ENCODE measurements around the gene SLC10A7.

Gene SLC10A7

DNA sequence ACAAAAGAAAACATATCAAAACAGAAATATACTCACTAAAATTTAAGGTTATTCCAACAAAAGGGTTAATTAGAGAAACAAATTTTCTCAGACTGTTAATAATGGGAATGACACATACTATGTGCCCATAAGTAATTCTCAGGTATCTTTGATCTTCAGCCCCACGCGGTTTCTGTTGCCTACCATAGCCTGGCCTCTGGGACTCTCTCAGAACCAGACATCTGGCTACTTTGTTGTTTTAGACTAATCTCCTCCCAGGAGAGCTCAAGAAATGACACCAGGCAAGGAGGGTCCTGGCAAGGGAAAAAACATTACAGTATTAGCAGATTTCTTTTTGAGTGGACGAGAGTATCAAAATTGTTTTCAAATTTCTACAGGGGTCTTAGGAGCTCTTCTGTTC lies 43.7 kb downstream of the SLC10A7 start:
- no peaks in the 10 kb centered on the region for H3K36me3 ChIP-seq (ENCODE audit: insufficient read depth, low read length)
- no peak overlapping the region for H3K9ac ChIP-seq (ENCODE audit: low read depth, low read length)
- no peaks in the 10 kb centered on the region; the same call in 1 of the 2 replicates for H3K9me3 ChIP-seq (ENCODE audit: control insufficient read depth, insufficient read depth, low read length)
- H3K4me1 ChIP-seq (ENCODE audit: insufficient read depth, low read length) = no peaks in the 10 kb centered on the region

GRCh38 chr4:146477054-146477453 lies 44.7 kb downstream of the SLC10A7 start:
- H3K4me1 ChIP-seq (ENCODE audit: insufficient read depth, low read length) = peaks cover 2% of the 10 kb centered on the region; the same call in 1 of the 2 replicates
- H3K9me3 ChIP-seq (ENCODE audit: control insufficient read depth, insufficient read depth, low read length) = no peaks in the 10 kb centered on the region
- H3K36me3 ChIP-seq (ENCODE audit: insufficient read depth, low read length) = no peaks in the 10 kb centered on the region
- no peak overlapping the region for H3K9ac ChIP-seq (ENCODE audit: low read depth, low read length)

DNA sequence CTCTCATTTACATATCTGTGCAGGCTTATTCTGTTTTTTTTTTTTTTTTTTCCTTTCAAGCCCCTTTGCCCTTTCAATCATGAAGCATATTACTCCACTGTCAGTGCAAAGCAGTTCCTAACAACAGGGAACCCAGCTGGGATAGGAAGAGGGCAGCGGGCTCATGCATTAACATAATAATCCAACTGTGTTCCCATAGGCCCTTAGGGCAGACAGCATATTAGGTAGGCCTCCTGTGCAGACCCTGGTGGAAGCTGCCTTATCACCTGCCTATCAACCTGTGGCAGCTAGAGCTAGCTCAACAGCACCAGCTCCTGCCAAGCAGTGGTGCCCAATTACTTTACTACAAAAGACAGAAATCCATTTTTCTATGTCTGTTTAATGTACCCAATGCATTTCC lies 49.3 kb downstream of the SLC10A7 start:
- Histone ChIP-seq H3K4me1 (ENCODE audit: insufficient read depth, low read length) (peaks cover 2% of the 10 kb centered on the region; the same call in 1 of the 2 replicates), H3K36me3 (ENCODE audit: insufficient read depth, low read length) (no peaks in the 10 kb centered on the region), H3K9ac (ENCODE audit: low read depth, low read length) (no peak overlapping the region), H3K9me3 (ENCODE audit: control insufficient read depth, insufficient read depth, low read length) (no peaks in the 10 kb centered on the region)

DNA sequence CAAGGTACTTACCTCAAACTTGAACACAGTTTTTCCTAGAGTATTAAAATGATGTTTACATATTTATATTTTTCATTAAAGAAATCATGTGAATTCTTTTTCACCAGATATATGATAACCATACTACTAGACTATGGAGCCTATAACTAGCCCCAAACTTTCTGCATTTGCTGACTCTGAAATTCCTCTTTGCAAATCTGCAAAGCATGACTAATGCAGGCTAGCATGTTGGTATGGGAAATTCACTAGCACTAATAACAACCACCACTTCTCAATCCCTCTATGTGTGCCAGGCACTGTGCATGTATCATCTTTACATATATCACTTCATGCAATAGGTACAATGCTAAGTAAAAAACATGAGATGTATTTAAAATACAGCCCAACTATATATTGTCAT lies 51.1 kb downstream of the SLC10A7 start:
- H3K36me3 ChIP-seq (ENCODE audit: insufficient read depth, low read length) = no peaks in the 10 kb centered on the region
- H3K4me1 ChIP-seq (ENCODE audit: insufficient read depth, low read length) = peaks cover 2% of the 10 kb centered on the region; the same call in 1 of the 2 replicates
- H3K9me3 ChIP-seq (ENCODE audit: control insufficient read depth, insufficient read depth, low read length) = no peaks in the 10 kb centered on the region
- no peak overlapping the region for H3K9ac ChIP-seq (ENCODE audit: low read depth, low read length)

- H3K4me1 ChIP-seq (ENCODE audit: insufficient read depth, low read length) = peaks cover 2% of the 10 kb centered on the region; the same call in 1 of the 2 replicates
- no peaks in the 10 kb centered on the region for H3K9me3 ChIP-seq (ENCODE audit: control insufficient read depth, insufficient read depth, low read length)
- H3K36me3 ChIP-seq (ENCODE audit: insufficient read depth, low read length) = no peaks in the 10 kb centered on the region
- H3K9ac ChIP-seq (ENCODE audit: low read depth, low read length) = no peak overlapping the region
Measured at GRCh38 chr4:146469022-146469421, 52.7 kb downstream of the SLC10A7 start.

- no peak overlapping the region for H3K9ac ChIP-seq (ENCODE audit: low read depth, low read length)
- H3K9me3 ChIP-seq (ENCODE audit: control insufficient read depth, insufficient read depth, low read length) = no peaks in the 10 kb centered on the region
- H3K36me3 ChIP-seq (ENCODE audit: insufficient read depth, low read length) = no peaks in the 10 kb centered on the region
- no peaks in the 10 kb centered on the region for H3K4me1 ChIP-seq (ENCODE audit: insufficient read depth, low read length)
Measured at GRCh38 chr4:146465628-146466027, 56.1 kb downstream of the SLC10A7 start.

DNA sequence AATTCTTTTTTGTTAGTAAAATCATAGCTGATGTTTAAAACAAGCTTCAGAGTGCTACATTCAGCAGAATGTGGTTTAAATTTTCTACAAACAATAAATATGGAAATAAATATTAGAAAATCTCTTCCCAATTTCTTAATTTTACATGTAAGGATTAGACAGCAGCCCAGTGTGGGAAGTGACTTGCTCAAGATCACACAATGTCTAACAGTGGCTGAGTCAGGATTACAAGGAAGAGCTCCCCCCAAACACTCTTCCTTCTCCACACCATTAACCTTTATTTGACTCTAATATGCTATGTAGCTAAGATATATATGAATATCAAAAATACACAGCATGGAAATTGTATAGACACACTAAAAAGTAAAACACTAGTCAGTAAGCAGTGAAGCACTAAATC lies 59.5 kb downstream of the SLC10A7 start:
- H3K4me1 ChIP-seq (ENCODE audit: insufficient read depth, low read length) = no peaks in the 10 kb centered on the region
- no peak overlapping the region for H3K9ac ChIP-seq (ENCODE audit: low read depth, low read length)
- no peaks in the 10 kb centered on the region for H3K9me3 ChIP-seq (ENCODE audit: control insufficient read depth, insufficient read depth, low read length)
- no peaks in the 10 kb centered on the region for H3K36me3 ChIP-seq (ENCODE audit: insufficient read depth, low read length)

DNA sequence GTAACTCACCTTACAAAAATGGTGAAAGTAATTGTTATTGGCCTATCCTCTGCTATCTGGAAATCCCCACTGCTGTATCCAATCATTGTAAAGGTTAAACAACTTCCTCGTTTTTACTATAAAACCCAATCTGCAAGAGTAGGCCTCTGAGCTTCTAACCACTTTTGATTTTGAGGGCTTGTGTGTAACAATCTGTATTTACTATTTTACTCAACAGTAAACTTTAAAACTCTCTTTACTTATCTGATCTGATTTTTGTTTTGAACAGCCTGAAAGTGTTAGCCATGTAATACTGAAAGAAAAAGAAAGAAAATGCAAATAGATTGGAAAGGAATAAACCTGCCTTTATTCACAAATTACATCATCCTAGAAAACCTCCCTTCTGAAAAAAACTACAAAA lies 63.1 kb downstream of the SLC10A7 start:
- H3K4me1 ChIP-seq (ENCODE audit: insufficient read depth, low read length) = no peaks in the 10 kb centered on the region
- H3K36me3 ChIP-seq (ENCODE audit: insufficient read depth, low read length) = no peaks in the 10 kb centered on the region
- H3K9me3 ChIP-seq (ENCODE audit: control insufficient read depth, insufficient read depth, low read length) = no peaks in the 10 kb centered on the region
- no peak overlapping the region for H3K9ac ChIP-seq (ENCODE audit: low read depth, low read length)

DNA sequence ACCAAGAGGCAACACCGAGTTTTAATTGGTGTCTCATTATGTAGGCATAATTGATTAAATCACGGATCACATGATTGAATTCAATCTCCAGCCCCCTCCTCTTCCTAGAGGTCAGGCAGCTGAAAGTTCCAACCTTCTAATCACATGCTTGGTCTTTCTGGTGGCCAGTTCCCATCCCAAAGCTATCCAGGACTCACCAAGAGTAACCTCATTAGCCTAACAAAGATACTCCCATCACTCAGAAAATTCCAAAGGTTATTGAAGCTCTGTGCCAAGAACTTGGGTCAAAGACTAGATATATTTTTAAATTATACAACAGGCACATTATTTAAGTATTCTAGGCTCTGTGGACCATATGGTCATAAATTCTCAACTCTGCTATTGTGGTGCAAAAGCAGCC lies 65.1 kb downstream of the SLC10A7 start:
- Histone ChIP-seq H3K9me3 (ENCODE audit: control insufficient read depth, insufficient read depth, low read length) (no peaks in the 10 kb centered on the region), H3K9ac (ENCODE audit: low read depth, low read length) (no peak overlapping the region), H3K36me3 (ENCODE audit: insufficient read depth, low read length) (no peaks in the 10 kb centered on the region), H3K4me1 (ENCODE audit: insufficient read depth, low read length) (no peaks in the 10 kb centered on the region)

GRCh38 chr4:146453181-146453807 lies 68.4 kb downstream of the SLC10A7 start:
- Histone ChIP-seq H3K4me1 (ENCODE audit: insufficient read depth, low read length) (no peaks in the 10 kb centered on the region), H3K9ac (ENCODE audit: low read depth, low read length) (no peak overlapping the region), H3K9me3 (ENCODE audit: control insufficient read depth, insufficient read depth, low read length) (no peaks in the 10 kb centered on the region), H3K36me3 (ENCODE audit: insufficient read depth, low read length) (no peaks in the 10 kb centered on the region)

DNA sequence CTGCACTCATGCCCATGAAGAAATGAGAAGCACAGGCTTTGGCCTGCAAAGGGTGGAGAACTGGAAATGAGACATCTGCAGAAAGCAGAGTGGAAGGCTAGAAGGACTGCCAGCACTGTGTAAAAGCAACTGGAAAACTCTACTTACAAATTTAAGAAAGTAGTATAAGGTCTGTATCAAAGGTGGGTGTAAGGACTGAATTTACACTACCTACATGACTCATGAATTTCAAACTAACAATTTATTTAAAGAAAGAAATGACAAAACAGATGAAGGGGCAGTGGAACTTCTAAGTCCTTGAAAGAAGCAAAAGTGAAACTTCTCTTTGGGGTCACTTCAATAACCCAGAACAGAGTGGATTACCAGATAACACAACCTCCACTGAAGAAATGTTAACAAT lies 71.2 kb downstream of the SLC10A7 start:
- Histone ChIP-seq H3K4me1 (ENCODE audit: insufficient read depth, low read length) (no peaks in the 10 kb centered on the region), H3K9ac (ENCODE audit: low read depth, low read length) (no peak overlapping the region), H3K9me3 (ENCODE audit: control insufficient read depth, insufficient read depth, low read length) (no peaks in the 10 kb centered on the region)

DNA sequence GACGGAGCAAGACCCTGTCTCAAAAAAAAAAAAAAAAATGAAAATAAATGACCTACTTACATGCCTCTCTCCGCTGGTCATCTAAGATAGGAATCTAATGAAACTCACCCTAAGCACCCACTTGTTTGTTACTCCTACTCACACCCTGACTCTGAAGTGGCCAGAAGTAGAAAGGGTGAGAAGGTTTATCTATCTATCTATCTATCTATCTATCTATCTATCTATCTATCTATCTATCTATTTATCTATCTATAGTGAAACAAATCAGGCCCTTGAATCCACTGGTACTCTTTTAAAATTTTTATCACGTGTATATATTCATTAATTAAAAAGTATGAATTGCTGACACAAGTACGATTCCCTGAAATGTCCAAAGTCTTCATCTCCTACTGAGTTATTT lies 75.2 kb downstream of the SLC10A7 start:
- Histone ChIP-seq H3K9me3 (ENCODE audit: control insufficient read depth, insufficient read depth, low read length) (no peaks in the 10 kb centered on the region), H3K4me1 (ENCODE audit: insufficient read depth, low read length) (0 out of 2 replicates have a peak, but pooled peaks cover 4% of the 10 kb centered on the region), H3K36me3 (ENCODE audit: insufficient read depth, low read length) (no peaks in the 10 kb centered on the region), H3K9ac (ENCODE audit: low read depth, low read length) (no peak overlapping the region)

More for the DNA sequence above, 71.2 kb downstream of the SLC10A7 start:
- no peaks in the 10 kb centered on the region for H3K36me3 ChIP-seq (ENCODE audit: insufficient read depth, low read length)

GRCh38 chr4:146445198-146446150 lies 76.3 kb downstream of the SLC10A7 start:
- no peaks in the 10 kb centered on the region for H3K9me3 ChIP-seq (ENCODE audit: control insufficient read depth, insufficient read depth, low read length)
- H3K9ac ChIP-seq (ENCODE audit: low read depth, low read length) = no peak overlapping the region
- H3K4me1 ChIP-seq (ENCODE audit: insufficient read depth, low read length) = 0 out of 2 replicates have a peak, but pooled peaks cover 4% of the 10 kb centered on the region
- no peaks in the 10 kb centered on the region for H3K36me3 ChIP-seq (ENCODE audit: insufficient read depth, low read length)

GRCh38 chr4:146443525-146443924 lies 78.2 kb downstream of the SLC10A7 start:
- 0 out of 2 replicates have a peak, but pooled peaks cover 4% of the 10 kb centered on the region for H3K4me1 ChIP-seq (ENCODE audit: insufficient read depth, low read length)
- no peak overlapping the region for H3K9ac ChIP-seq (ENCODE audit: low read depth, low read length)
- H3K9me3 ChIP-seq (ENCODE audit: control insufficient read depth, insufficient read depth, low read length) = no peaks in the 10 kb centered on the region
- H3K36me3 ChIP-seq (ENCODE audit: insufficient read depth, low read length) = no peaks in the 10 kb centered on the region

DNA sequence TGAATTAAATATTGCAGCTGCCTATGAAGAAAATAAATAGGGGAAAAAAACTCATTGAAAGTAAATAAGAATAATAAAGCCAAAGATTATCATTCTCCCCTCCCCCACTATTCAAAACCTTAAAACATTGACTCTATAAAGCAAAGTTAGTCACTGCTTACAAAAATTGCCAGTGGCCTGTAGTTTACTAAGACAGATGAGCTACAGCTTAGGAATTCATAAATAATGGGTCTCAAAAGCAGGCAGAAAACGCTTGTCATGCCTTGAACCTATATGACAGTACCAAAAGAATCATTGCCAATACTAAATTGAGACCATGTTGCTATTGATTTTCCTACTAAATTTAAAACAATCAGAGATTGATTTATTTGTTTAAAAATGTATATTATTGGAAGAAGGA lies 78.9 kb downstream of the SLC10A7 start:
- Histone ChIP-seq H3K36me3 (ENCODE audit: insufficient read depth, low read length) (no peaks in the 10 kb centered on the region), H3K4me1 (ENCODE audit: insufficient read depth, low read length) (0 out of 2 replicates have a peak, but pooled peaks cover 4% of the 10 kb centered on the region), H3K9me3 (ENCODE audit: control insufficient read depth, insufficient read depth, low read length) (no peaks in the 10 kb centered on the region), H3K9ac (ENCODE audit: low read depth, low read length) (no peak overlapping the region)
